GM21576 (cell line): Measurements from ENCODE around the gene GABBR1.
"Not testable (repeated sequence)": the region's sequence is repeated elsewhere in the genome, so short reads cannot be mapped to it uniquely, and the experiment has no call there.

Experiments used
- ATAC-seq: cut with Tn5 transposase; IDR thresholded peaks from one replicate; pipeline ENCODE4 v1.9.1; 2021; ENCODE audit warnings: mild to moderate bottlenecking, moderate library complexity; ENCODE audit not compliant: unreplicated experiment

Gene GABBR1

DNA sequence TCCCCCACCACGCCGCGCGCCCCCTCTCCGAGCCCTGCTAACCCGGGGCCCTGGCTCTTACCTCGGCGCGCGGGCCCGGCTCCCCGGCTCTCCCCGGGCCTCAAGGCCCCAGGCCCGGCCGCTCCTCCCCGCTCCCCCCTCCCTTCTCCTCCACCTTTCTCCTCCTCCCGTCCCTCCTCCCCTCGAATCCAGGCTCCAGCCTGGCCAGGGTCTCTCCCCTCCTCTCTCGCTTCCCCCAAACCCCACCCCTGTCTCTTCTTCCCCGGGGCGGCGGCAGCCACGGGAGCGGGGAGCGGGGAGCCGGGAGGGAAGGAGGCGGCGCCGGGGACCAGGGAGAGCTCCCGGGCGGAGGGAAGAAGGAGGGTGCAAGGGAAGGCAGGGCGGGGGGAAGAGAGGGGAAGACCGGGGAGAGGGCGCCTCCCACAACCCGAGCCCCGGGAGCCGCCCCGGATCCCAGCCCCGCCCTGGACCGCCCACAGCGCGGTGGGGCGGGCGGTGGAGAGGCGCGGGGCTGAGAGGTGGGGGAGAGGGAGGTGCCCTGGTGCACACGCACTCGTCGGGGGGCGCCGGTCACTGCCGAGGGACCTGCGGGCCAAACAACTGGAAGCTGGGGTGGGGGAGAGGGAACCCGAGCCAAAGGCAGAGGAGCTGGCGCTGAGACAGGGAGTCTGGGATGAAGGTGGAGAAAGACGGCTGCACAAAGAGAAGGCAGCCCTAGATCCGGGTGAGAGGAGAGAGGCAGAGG is at the start of gene GABBR1:
TSS of gene GABBR1 (minus strand) at position 395 of the 745 bp plus-strand sequence. CDS start 798 bp downstream, outside the sequence.
- ATAC-seq = peak; percentile 73

DNA sequence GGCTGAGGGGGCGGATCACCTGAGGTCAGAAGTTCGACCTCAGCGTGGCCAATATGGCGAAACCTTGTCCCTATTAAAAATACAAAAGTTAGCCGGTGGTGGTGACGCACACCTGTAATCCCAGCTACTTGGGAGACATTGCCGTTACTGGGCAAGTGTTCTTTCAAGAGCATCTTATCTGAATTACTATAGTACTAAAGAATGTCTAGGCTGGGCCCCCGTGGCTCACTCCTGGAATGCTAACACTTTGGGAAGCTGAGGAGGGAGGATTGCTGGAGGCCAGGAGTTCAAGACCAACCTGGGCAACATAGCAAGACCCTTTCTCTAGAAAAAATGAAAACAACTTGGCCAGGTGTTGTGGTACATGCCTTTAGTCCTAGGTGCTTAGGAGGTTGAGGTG is 48.8 kb upstream of the GABBR1 start:
- ATAC-seq = no peak

DNA sequence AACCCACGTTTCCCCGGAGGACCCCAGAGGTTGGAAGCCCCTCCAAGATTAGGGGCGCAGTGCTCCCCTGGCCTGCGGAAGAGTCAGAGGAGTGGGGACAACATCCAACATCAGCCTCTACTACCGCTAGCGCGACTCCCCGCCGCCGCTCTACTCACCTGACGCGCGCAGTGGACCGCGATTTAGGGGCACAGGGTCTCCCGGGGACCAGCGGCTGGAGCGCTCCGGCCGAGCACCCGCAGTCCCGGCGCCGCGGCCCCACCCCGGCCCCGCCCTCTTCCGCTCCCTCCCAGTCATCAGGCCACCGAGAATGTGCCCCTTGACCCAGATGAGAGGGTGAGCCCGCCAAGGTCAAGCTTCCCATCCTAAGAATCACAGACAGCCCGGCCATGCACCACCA is 47.9 kb upstream of the GABBR1 start, which contains the start of gene ZFP57:
TSS of gene ZFP57 (minus strand) at position 249 of the 400 bp plus-strand sequence. CDS start 4,149 bp downstream, outside the sequence.
- no peak for ATAC-seq

DNA sequence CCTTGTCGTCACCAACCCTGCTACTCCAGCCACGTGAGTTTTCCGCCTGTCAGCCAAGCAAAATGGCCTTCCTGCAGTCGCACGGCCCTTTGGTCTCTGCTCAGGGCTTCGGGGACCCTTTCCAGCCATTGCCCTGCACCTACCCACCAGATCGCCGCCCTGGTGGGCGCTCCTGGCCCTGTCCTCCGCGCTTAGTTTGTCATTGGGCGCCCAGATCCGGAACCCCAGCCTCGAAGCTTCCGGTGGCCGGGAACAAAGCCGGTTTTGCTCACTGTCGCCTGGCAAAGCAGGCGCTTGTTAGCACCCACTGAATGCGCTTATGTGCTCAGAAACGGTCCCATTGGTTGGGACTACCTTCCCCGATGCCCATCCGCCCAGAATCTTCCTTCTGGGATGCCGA is 47.4 kb upstream of the GABBR1 start:
- no peak for ATAC-seq

DNA sequence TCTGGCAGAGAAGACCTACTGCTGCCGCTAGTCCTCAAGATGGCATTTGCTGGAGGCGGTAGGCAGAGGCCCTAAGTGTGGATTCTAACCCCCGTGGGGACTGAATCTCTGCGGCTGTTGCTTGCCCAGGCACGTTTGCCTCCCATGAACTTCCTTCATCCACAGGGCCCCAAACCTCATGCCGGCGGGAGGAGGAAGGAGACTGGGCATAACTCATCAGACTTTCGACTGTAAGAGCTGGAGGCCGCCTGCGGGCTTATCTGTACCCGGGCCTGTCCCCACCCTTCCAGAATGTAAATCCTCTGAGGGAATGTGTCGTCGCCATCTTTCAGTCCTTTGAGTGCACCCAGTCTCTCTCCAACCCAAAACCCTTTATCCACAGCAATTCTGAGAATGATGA is 47.0 kb upstream of the GABBR1 start:
- ATAC-seq = no peak

DNA sequence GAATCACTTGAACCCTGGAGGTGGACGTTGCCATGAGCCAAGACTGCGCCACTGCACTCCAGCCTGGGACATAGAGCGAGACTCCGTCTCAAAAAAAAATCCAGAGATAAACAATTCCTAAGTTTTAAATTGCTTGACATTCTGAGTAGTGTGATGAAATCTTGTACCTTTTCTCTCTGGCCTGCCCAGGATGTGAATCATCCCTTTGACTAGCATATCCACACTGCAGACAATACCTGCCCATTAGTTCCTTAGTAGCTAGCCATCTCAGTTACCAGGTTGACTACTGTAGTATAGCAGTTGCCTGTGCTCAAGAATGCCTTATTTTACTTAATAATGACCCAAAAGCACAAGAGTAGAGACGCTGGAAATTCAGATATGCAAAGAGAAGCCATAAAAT is 45.1 kb upstream of the GABBR1 start:
- ATAC-seq = no peak

DNA sequence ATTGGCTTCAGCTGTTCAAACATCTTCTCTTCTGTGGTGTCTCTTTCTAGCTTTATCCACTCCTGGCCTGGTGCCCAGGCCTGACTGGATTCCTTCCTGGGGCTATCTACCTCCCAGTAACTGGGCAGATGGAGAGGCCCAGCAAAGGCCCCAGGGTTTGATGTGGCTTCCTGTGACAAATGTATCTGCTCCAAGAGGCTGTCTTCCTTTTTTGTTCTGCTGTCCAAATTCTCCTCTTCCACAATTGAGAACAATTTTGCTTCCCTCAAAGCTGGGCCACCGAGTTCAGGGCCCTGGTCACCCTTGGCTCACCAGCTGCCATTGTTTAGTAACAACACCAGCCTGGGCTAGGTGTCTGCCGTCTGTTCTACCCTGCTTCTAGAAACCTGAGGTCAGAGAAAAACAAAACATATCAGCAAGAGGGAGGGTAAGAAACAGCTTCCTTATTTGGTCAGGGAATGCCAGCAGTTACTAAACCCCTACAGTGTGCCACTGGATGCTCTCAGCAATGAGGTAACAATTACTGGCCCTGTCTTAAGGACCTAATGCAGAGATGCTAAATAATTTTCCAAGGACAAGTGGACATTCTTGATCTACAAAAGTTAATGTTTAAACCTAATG is 44.1 kb upstream of the GABBR1 start:
- ATAC-seq = no peak

DNA sequence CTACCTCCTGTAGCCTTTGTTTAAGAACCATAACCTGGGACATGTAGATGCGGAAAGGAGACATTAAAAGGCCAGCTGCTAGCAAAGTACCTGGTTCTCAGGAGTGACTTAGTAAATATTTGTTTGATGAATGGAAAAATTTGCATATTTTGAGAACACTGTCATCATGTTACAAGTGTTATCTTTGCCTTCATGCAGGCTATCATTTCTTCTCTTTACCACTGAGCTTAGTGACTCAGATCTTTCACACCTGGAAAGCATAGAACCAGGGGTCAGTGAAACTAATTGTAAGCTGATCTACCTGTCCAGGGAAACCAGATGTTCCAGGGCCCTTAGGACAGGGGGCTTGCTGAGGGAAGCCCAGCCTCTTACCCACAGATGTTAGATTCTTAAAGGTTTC is 42.6 kb upstream of the GABBR1 start:
- ATAC-seq = no peak

DNA sequence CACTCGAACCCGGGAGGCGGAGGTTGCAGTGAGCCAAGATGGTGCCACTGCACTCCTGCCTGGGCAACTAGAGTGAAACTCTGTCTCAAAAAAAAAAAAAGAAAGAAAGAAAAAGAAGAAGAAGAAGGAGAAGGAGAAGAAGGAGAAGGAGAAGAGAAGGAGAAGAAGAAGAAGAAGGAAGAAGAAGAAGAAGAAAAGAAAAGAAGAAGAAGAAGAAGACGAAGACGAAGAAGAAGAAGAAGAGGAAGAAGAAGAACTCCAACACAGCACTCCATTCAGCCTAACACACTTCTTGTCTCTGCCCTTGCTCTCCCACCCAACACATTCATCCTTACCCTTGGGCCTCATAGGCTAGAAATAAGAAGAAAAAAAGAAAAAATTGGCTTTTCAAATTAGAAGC is 41.0 kb upstream of the GABBR1 start:
- no peak for ATAC-seq

DNA sequence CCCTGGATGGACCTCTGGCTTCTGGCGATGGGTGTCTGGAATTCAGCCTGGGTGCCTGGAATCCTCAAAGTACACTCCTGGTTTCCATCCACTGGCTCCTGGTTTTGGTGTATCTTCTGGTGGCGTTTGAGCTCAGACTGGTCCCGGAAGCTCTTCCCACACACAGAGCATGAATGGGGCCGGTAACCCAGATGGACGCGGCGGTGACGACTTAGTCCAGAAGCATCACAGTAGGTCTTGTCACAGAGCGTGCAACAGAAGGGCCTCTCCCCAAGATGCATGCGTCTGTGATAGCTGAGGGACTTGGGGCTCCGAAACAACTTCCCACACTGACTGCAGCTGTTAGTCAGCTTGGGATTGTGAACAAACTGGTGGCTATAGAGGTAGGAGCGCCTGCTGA is 40.2 kb upstream of the GABBR1 start:
- ATAC-seq = no peak

DNA sequence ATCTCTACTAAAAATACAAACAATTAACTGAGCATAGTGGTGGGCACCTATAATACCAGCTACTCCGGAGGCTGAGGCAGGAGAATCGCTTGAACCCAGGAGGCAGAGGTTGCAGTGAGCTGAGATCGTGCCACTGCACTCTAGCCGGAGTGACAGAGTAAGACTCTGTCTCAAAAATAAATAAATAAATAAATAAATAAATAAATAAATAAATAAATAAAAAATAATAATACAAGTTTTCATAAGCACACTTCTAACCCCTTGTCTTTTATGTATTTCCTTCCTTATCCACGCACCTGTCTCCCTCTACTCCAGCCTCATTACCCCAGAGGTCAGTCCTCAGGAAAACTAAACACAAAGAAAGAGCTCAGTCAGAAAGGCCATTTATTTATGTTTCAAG is 39.1 kb upstream of the GABBR1 start:
- ATAC-seq = not testable (repeated sequence)

DNA sequence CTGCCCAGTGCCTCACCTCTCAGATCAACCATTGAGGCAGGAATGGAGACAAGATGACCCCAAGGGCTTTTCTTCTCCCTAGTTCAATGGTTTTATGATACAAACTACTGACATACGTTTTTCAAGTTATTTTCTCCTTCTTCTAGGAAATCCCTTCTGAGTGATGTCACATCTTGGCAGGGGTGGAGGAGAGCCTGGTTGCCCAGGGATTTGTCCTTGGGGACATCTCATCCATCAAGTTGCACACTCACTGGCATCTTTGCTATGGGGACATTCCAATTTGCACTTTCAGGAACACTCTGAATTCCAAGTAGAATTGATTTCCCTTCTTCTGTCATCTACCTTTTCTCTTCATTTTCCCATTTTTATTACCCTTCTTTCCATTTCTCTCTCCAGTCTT is 38.0 kb upstream of the GABBR1 start:
- ATAC-seq = no peak

DNA sequence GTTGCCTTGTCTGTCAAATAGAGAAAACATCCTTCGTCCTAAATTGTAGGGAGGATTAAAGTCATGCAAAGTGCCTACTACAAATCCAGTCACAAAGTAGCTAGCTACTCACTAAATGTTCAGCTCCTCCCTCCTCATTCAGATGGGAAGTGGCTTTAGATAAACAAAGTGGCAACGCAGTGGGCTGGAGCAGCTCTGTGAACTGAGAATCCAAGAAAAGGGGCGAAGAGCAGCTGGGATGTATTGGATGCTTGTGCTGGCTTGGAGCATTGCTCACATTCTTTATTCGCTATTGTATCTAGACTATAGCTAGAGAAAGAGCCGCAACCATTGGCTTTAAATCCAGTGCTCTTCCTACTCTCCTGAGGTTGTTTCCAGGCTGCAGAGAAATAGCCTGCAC is 34.2 kb upstream of the GABBR1 start:
- ATAC-seq = no peak

DNA sequence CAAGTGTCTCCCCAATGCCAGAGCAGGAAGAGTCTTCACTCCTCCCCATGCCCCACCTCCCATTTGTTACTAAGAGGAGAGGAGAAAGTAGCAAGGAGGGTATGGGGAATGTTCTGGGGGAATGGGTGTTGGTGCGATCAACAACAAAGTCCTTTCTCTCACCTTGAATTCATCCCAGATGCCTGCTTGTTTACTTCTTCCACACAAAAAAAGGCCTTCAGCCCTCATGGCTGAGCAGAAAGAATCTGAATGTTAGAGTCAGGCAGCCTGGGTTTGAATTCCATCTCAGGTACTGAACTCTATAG is 33.8 kb upstream of the GABBR1 start:
- ATAC-seq = no peak

DNA sequence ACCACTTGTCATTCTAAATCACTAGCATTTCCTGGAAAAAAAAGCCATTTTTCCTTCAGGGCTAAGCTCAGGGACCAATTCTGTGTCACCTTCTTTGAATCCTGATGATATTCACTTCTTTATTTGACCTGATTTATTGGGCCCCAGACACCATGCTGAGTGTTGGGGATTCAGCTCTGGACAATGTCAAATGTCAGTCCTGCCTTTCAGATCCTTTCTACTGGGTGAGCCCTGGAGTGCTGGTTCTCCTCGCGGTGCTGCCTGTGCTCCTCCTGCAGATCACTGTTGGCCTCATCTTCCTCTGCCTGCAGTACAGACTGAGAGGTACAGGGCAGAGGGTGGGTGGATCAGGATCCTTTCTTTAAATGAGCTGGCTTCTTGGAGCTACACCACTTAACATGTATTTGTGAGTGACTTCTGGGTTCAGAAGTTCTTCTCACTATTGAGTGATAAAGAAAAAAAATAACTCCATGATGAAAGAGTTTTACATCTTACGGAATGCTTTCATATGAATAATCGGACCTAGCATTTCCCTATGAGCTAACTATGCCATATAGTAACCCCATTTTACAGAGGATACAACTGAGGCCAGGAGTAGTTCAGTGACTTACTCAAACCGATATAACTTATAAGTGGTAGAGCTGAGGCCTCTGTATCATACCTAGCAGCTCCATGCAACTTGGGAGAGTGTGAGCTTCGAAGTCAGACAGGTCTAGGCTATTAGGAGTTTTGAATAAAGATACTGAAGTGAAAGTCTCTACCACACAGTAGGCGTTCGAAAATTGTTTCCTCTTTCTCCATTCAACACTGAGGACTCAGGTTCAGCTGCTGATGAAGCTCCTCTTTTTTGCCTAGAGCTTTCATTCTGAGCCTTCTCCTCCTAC is 33.2 kb upstream of the GABBR1 start:
- ATAC-seq = no peak

DNA sequence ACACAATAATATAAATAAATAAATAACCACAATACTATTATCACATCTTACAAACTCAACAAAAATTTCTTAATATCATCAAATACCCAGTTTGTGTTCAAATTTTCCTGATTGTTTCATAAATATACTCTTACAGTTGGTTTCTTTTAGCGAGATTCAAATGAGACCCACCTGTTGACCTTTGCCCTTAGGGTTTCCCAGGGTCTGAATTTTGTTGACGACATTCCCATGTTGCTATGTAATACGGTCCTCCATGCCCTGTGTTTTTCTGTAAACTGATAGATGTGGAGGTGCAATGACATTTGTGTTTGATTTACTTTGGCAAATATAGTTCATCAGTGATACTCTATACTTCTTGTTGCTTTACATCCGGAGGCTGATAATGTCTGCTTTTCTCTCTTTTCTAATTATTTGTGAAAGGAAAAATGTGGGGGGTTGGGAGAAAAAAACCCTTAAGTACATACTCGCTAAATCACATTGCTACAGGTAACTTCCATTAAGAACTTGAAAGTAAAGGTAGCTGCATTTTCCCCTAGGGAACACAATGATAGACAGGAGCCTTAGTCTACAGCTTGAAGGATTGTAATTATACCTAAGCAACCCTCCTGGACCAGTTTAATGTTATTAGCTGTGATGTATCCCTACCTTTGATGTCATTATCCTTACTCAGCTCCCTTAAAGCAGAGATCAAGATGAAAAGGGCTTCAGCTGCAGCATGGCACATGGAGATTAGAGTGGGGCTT is 30.5 kb upstream of the GABBR1 start:
- no peak for ATAC-seq

DNA sequence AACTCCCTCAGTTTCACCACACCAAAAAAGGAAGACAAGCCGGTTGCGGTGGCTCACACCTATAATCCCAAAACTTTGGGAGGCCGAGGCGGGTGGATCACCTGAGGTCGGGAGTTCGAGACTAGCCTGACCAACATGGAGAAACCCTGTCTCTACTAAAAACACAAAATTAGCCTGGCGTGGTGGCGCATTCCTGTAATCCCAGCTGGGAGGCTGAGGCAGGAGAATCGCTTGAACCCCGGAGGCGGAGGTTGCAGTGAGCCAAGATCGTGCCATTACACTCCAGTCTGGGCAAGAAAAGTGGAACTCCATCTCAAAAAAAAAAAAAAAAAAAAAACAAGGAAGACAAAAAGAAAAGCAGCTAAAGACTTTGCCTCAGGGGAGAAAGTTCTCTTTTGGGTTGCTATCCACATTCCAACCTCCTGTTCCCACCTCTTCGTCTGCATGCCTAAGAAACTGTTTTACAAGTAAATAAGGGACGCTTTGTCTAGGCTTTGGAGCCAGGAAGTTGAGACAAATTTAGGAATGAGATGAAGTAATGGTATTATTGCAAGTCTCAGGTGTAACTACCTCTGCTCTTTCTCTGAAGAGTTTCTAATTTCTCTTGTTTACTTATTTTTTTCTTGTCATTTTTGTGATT is 28.6 kb upstream of the GABBR1 start:
- not testable (repeated sequence) for ATAC-seq

DNA sequence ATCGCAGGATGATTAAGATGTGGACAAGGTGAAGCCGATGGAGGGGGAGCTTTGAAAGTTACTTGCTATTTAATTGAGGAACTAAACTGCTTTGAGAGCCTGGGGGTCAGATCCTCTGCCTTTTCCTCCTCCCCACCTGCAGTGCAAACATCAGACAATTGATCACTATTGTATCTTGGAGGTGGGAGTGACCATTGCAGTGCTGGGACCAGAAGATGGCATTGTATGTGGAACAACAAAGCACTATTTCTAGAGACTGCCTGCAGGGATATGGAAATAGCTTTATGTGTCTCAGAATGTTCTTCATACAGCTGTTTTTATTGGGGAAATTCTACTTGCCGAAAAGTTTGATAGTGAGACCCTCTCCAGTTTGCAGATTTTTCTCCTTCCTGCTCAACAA is 28.1 kb upstream of the GABBR1 start:
- no peak for ATAC-seq

DNA sequence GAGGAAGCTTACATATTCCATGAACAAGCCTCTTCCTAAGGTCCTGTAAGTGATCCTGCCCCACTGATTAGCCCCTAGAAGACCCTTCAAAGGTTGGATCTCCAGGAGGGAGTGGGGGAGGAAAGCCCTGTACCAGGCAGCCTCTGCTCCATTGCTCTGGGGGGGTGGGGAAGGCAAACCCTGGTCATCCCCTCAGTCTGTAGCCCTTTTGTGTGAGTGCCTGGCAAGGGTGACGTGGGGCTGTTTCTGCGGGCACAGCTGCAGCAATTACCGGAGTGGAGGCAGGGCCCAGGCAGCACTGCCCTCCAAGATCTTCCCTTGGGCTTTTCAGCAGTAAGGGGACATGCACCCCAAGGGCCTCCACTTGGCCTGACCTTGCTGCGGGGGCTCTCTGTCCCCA is 23.8 kb upstream of the GABBR1 start, which contains the start of gene MOG:
TSS of gene MOG (plus strand) at position 295 of the 400 bp plus-strand sequence. CDS start 118 bp downstream, outside the sequence.
- ATAC-seq = no peak

DNA sequence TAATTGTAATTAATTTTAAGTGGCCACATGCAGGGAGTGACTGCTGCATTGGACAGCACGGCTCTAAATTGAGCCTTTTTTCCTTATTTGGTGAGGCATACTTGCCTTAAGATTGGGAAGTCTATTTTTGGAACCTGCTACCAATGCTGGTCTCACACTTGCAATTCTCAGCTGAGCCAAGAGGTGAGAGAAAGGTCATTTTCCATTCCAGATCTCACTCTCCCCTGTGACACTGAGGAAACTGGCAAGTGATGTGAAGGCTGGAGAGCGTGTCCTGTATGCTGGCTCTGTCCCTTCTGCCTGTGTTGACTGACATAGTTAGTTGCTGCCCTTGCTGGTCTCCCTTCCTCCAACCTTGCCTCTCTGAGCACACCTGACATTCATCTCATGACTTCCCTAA is 23.2 kb upstream of the GABBR1 start:
- ATAC-seq = no peak
